GM12878 (cell line): ENCODE data around the gene MAD1L1. TPM values are rescaled to one million over a fixed set of nuclear protein-coding genes. Genes with fewer than 3 reads are reported as not detected.

ENCODE experiments used
- ATAC-seq: fragments of 200-7000 bp; cut with Tn5 transposase; 3 replicates; pipeline ENCODE4 v1.9.1; 2020; ENCODE audit warnings: mild to moderate bottlenecking, moderate library complexity
- BruUV-seq: library from RNA; stranded (reverse); fragments of 400-500 nt; replicated peaks from 2 replicates; lab custom pipeline; 2021; lab: Mats Ljungman, UMichigan
- CTCF ChIA-PET: fragments of 300-600 bp; sonication (Branson Sonifier 250); formaldehyde crosslinking; extraction: SDS; loops from one replicate; lab custom pipeline; 2021; ENCODE audit warnings: inconsistent platforms; lab: Yijun Ruan, JAX
- POLR2A ChIA-PET: fragments of 350-600 bp; formaldehyde crosslinking; extraction: SDS; loops from one replicate; lab custom pipeline; 2021; ENCODE audit warnings: inconsistent platforms; lab: Charles Lee
- RAD21 ChIA-PET: fragments of 300-600 bp; sonication (Branson Sonifier 250); formaldehyde crosslinking; loops from one replicate; lab custom pipeline; 2023; ENCODE audit warnings: antibody characterized with exemption; ENCODE audit not compliant: unreplicated experiment; lab: Charles Lee
- SMC1A ChIA-PET: fragments of 300-600 bp; sonication (Branson Sonifier 250); formaldehyde crosslinking; loops from one replicate; lab custom pipeline; 2023; ENCODE audit not compliant: unreplicated experiment, uncharacterized antibody; lab: Charles Lee
- DNase-seq: peaks from one replicate; pipeline ENCODE4 v3.0.0-alpha.2; 2011; ENCODE audit warnings: low read depth, low spot score
- FAIRE-seq: peaks from 3 replicates; lab custom pipeline; 2011; peaks lifted over from hg19 to GRCh38; lab: Jason Lieb, UNC
- H2AFZ ChIP-seq: 2 replicates; pipeline ENCODE4 v1.6.0; 2011; ENCODE audit warnings: low read depth, low read length, control low read depth; ENCODE audit not compliant: control insufficient read depth
- H3K27ac ChIP-seq: 2 replicates; pipeline ENCODE4 v1.5.1; 2011; ENCODE audit warnings: control low read depth; ENCODE audit not compliant: control insufficient read depth, insufficient read depth
- H3K27me3 ChIP-seq, 2 experiments: replicated peaks in 1 of 2; 2 replicates each; pipeline versions ENCODE4 v1.6.0 to v1.6.1; 2011; ENCODE audit warnings: low read length in 1 of 2; ENCODE audit not compliant: control insufficient read depth in 2 of 2, insufficient read depth in 2 of 2
- H3K36me3 ChIP-seq, 2 experiments: 2 replicates each; pipeline ENCODE4 v1.5.1; 2011; ENCODE audit warnings: low read length in 1 of 2; ENCODE audit not compliant: control insufficient read depth in 2 of 2, insufficient read depth in 2 of 2
- H3K4me1 ChIP-seq: 2 replicates; pipeline ENCODE4 v1.6.1; 2011; ENCODE audit warnings: mild to moderate bottlenecking, low read length, moderate library complexity, mixed read lengths; ENCODE audit not compliant: control insufficient read depth, insufficient read depth
- H3K4me2 ChIP-seq: 2 replicates; pipeline ENCODE4 v1.6.0; 2011; ENCODE audit warnings: control low read depth; ENCODE audit not compliant: control insufficient read depth, insufficient read depth
- H3K4me3 ChIP-seq: fragments of 200-600 bp; sonication (generic); 2 replicates; pipeline ENCODE4 v1.5.1; 2016
- H3K79me2 ChIP-seq: 2 replicates; pipeline ENCODE4 v1.6.0; 2011; ENCODE audit warnings: low read length; ENCODE audit not compliant: control insufficient read depth, insufficient read depth
- H3K9ac ChIP-seq: 2 replicates; pipeline ENCODE4 v1.8.0; 2011; ENCODE audit warnings: low read length, control low read depth, mixed read lengths; ENCODE audit not compliant: control insufficient read depth, insufficient read depth
- H3K9me3 ChIP-seq: replicated peaks from 3 replicates; pipeline ENCODE4 v1.5.1; 2011; ENCODE audit warnings: mild to moderate bottlenecking, low read length; ENCODE audit not compliant: control insufficient read depth, insufficient read depth
- H4K20me1 ChIP-seq: 2 replicates; pipeline ENCODE4 v1.6.0; 2011; ENCODE audit not compliant: control insufficient read depth, insufficient read depth
- ATF2 ChIP-seq: IDR thresholded peaks from 2 replicates; pipeline ENCODE4 v1.6.1; 2012; ENCODE audit warnings: low read length, inconsistent platforms
- CBX5 ChIP-seq: sonication (generic); IDR thresholded peaks from 2 replicates; pipeline ENCODE4 v1.6.1; 2016; ENCODE audit warnings: low read depth, moderate library complexity, mild to moderate bottlenecking, inconsistent platforms
- WGBS: methylation state at CpG from one replicate; pipeline ENCODE4 v1.1.6; 2016; ENCODE audit warnings: low lambda C conversion rate; ENCODE audit not compliant: insufficient replicate concordance, insufficient coverage; ENCODE audit errors: missing lambda C conversion rate; 5-methylcytosine and 5-hydroxymethylcytosine counted together
- in situ Hi-C: fragments of 300-500 bp; cut with MboI; formaldehyde crosslinking; loops from 9 replicates; pipeline ENCODE4 v1.14.3; 2018; ENCODE audit warnings: mixed read lengths
- intact Hi-C: fragments of 100-400 bp; cut with micrococcal nuclease; formaldehyde crosslinking; loops from one replicate; pipeline ENCODE4 v1.14.2; 2022; ENCODE audit not compliant: unreplicated experiment
- polyA plus RNA-seq, 11 experiments: library from polyadenylated mRNA; depleted of rRNA in 4 of 11; unstranded in 6 of 11; stranded (reverse) in 5 of 11; fragments of >200 nt; fragmentation: Nextera tagmentation in 4 of 11; fragmentation: Illumina TruSeq in 1 of 11; extraction: Ambion mirVana in 4 of 11; extraction: Trizol in 1 of 11; gene quantifications; 1 replicate in 1 of 11; 2 replicates in 10 of 11; pipeline versions ENCODE4 v1.2.1 to v1.2.3, GENCODE V29; 2011 to 2016; ENCODE audit warnings: inconsistent platforms in 2 of 11, missing spikeins in 2 of 11, low read depth in 1 of 11
- total RNA-seq, 4 experiments: library from RNA; depleted of rRNA in 3 of 4; stranded (reverse); fragments of >200 nt in 3 of 4; fragmentation: Illumina TruSeq in 1 of 4; extraction: Trizol in 1 of 4; gene quantifications; 2 replicates each; pipeline versions ENCODE4 v1.2.1 to v1.2.3, GENCODE V29; 2013 to 2021
- TF ChIP-seq, protein P1 (sequence below): fragments of 450-650 bp; formaldehyde crosslinking; IDR thresholded peaks from 2 replicates; pipeline ENCODE4 v1.4.0; 2020; ENCODE audit warnings: mild to moderate bottlenecking, moderate library complexity
- TF ChIP-seq, protein P2 (sequence below): IDR thresholded peaks from 2 replicates; pipeline ENCODE4 v1.6.1; 2011; ENCODE audit warnings: borderline replicate concordance, low read depth, mild to moderate bottlenecking, moderate library complexity, low read length; ENCODE audit not compliant: insufficient read depth, poor library complexity, severe bottlenecking

MAD1L1 gene
- total and polyA plus RNA-seq, 10 of the 15 experiments (the other 5 are each of a cell fraction or from before 2014, with no cell fraction given): 2.2 to 76.8 (median 38.3) TPM

GRCh38 chr7:1887251-1887650 is 345.5 kb downstream of the MAD1L1 start (continued):
- TF ChIP-seq, protein P1, sequence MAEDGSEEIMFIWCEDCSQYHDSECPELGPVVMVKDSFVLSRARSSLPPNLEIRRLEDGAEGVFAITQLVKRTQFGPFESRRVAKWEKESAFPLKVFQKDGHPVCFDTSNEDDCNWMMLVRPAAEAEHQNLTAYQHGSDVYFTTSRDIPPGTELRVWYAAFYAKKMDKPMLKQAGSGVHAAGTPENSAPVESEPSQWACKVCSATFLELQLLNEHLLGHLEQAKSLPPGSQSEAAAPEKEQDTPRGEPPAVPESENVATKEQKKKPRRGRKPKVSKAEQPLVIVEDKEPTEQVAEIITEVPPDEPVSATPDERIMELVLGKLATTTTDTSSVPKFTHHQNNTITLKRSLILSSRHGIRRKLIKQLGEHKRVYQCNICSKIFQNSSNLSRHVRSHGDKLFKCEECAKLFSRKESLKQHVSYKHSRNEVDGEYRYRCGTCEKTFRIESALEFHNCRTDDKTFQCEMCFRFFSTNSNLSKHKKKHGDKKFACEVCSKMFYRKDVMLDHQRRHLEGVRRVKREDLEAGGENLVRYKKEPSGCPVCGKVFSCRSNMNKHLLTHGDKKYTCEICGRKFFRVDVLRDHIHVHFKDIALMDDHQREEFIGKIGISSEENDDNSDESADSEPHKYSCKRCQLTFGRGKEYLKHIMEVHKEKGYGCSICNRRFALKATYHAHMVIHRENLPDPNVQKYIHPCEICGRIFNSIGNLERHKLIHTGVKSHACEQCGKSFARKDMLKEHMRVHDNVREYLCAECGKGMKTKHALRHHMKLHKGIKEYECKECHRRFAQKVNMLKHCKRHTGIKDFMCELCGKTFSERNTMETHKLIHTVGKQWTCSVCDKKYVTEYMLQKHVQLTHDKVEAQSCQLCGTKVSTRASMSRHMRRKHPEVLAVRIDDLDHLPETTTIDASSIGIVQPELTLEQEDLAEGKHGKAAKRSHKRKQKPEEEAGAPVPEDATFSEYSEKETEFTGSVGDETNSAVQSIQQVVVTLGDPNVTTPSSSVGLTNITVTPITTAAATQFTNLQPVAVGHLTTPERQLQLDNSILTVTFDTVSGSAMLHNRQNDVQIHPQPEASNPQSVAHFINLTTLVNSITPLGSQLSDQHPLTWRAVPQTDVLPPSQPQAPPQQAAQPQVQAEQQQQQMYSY (CRISPR knock-in tag): no peak
- TF ChIP-seq CBX5: no peak

DNA sequence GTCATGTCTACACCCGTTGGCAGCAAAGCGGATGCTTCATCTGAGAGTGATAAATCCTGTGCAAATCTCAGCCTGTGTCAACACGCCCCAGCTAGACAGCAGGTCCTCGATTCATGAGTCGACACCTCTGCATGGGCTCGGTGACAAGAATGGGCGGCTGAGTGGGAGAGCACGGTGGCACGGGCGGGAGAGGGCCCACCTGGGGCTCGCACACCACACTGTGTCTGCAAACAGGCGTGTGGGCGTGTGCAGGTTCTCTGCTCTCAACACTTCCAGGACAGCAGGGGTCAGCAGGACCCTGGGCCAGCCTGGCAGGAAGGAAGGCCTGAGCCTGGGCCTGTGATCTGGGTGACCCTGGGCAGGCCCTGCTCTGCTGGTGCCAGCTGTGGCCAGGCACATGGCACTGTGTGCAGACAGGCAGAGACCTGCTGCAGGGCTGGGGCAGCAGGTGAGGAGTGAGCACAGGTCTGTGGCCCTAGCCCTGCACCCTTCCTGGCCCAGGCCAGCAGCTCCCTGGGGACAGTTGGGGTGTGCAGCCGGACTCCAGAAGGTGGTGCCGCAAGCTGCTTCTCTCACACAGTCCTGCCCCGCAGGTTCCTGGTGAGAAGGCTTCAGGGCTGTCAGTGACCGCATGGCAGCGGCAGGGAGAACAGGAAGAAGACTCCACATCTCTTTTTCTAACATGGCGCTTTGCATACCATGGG is 346.2 kb downstream of the MAD1L1 start:
- ChIA-PET SMC1A (no interaction called here), CTCF (no interaction called here), RAD21 (no interaction called here)
- DNase-seq (no peak), ATAC-seq (no peak)
- Histone ChIP-seq H3K9ac (no peak overlapping the region), H3K4me1 (no peaks in the 10 kb centered on the region), H2AFZ (no peak overlapping the region), H3K27ac (no peak overlapping the region), H3K4me3 (no peak overlapping the region), H3K9me3 (no peaks in the 10 kb centered on the region; the same call in 2 of the 3 replicates), H3K4me2 (no peak overlapping the region), H4K20me1 (no peaks in the 10 kb centered on the region)
- in situ Hi-C loops: no loop called here
- BruUV-seq: no TSS peak
- intact Hi-C loops: no loop called here
- TF ChIP-seq, protein P2, sequence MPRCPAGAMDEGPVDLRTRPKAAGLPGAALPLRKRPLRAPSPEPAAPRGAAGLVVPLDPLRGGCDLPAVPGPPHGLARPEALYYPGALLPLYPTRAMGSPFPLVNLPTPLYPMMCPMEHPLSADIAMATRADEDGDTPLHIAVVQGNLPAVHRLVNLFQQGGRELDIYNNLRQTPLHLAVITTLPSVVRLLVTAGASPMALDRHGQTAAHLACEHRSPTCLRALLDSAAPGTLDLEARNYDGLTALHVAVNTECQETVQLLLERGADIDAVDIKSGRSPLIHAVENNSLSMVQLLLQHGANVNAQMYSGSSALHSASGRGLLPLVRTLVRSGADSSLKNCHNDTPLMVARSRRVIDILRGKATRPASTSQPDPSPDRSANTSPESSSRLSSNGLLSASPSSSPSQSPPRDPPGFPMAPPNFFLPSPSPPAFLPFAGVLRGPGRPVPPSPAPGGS: peak; percentile 49
- TF ChIP-seq ATF2: no peak
- TF ChIP-seq, all 136 proteins: peak for 1
- peaks cover 7 to 24% of the 10 kb centered on the region in 2 experiments; a peak in 3 of 4 replicates for H3K36me3 ChIP-seq
- POLR2A ChIA-PET: no interaction called here
- H3K27me3 ChIP-seq: no peaks in the 10 kb centered on the region
- WGBS: 64% methylated on average over 19 of the region's 19 CpGs
- no peak for FAIRE-seq
- H3K79me2 ChIP-seq: no peaks in the 10 kb centered on the region
